Measurements from ENCODE around the gene PSEN1.

The PSEN1 gene

GRCh38 chr14:73266317-73266716, 130.0 kb downstream of the PSEN1 start:
- H3K9me2 ChIP-seq (replicated peaks; ENCODE audit: control insufficient read depth, low read length) = no peaks in the 10 kb centered on the region
- no peak overlapping the region for H3K27ac ChIP-seq (ENCODE audit: low read depth, low read length)
- H4K20me1 ChIP-seq (ENCODE audit: control insufficient read depth, insufficient read depth, low read depth, low read length) = no peaks in the 10 kb centered on the region
- H3K79me2 ChIP-seq (ENCODE audit: control insufficient read depth, low read length) = no peaks in the 10 kb centered on the region
- H3K4me3 ChIP-seq (ENCODE audit: low read length) = no peak overlapping the region
- 0 out of 2 replicates have a peak, but pooled peaks cover 3% of the 10 kb centered on the region for H3F3A ChIP-seq (ENCODE audit: control insufficient read depth, insufficient read depth)
- H3K4me2 ChIP-seq (ENCODE audit: low read length) = no peak overlapping the region
- H3K36me3 ChIP-seq (ENCODE audit: control insufficient read depth, low read length) = no peaks in the 10 kb centered on the region
- TF ChIP-seq CTCF (IDR thresholded peaks at IDR 0.05; ENCODE audit: low read depth, low read length, poor library complexity, severe bottlenecking) = no peak
- no peak for TF ChIP-seq EZH2phosphoT487 (IDR thresholded peaks at IDR 0.05; ENCODE audit: borderline replicate concordance, low read length)
- H3K27me3 ChIP-seq (ENCODE audit: control insufficient read depth, low read length) = no peaks in the 10 kb centered on the region
- no peaks in the 10 kb centered on the region for H3K9me3 ChIP-seq (ENCODE audit: control insufficient read depth, insufficient read depth, low read length)
- peaks cover 16% of the 10 kb centered on the region for H3K4me1 ChIP-seq (ENCODE audit: control insufficient read depth, low read length)

- TF ChIP-seq CTCF (IDR thresholded peaks at IDR 0.05; ENCODE audit: low read depth, low read length, poor library complexity, severe bottlenecking) (no peak), EZH2phosphoT487 (IDR thresholded peaks at IDR 0.05; ENCODE audit: borderline replicate concordance, low read length) (no peak)
- Histone ChIP-seq H3K27ac (ENCODE audit: low read depth, low read length) (no peak overlapping the region), H4K20me1 (ENCODE audit: control insufficient read depth, insufficient read depth, low read depth, low read length) (no peaks in the 10 kb centered on the region), H3K9me3 (ENCODE audit: control insufficient read depth, insufficient read depth, low read length) (no peaks in the 10 kb centered on the region), H3K27me3 (ENCODE audit: control insufficient read depth, low read length) (no peaks in the 10 kb centered on the region), H3F3A (ENCODE audit: control insufficient read depth, insufficient read depth) (0 out of 2 replicates have a peak, but pooled peaks cover 8% of the 10 kb centered on the region), H3K4me1 (ENCODE audit: control insufficient read depth, low read length) (peaks cover 16% of the 10 kb centered on the region), H3K4me2 (ENCODE audit: low read length) (no peak overlapping the region), H3K36me3 (ENCODE audit: control insufficient read depth, low read length) (no peaks in the 10 kb centered on the region), H3K79me2 (ENCODE audit: control insufficient read depth, low read length) (no peaks in the 10 kb centered on the region), H3K9me2 (replicated peaks; ENCODE audit: control insufficient read depth, low read length) (no peaks in the 10 kb centered on the region), H3K4me3 (ENCODE audit: low read length) (no peak overlapping the region)
Observed at GRCh38 chr14:73267474-73267873, 131.2 kb downstream of the PSEN1 start.

- H3K36me3 ChIP-seq (ENCODE audit: control insufficient read depth, low read length) = peaks cover 14% of the 10 kb centered on the region
- H3K4me1 ChIP-seq (ENCODE audit: control insufficient read depth, low read length) = peaks cover 31% of the 10 kb centered on the region
- no peaks in the 10 kb centered on the region for H3K27me3 ChIP-seq (ENCODE audit: control insufficient read depth, low read length)
- peak overlapping the region; percentile 87 for H3K4me2 ChIP-seq (ENCODE audit: low read length)
- no peak overlapping the region for H3K27ac ChIP-seq (ENCODE audit: low read depth, low read length)
- H3K79me2 ChIP-seq (ENCODE audit: control insufficient read depth, low read length) = no peaks in the 10 kb centered on the region
- H3K9me3 ChIP-seq (ENCODE audit: control insufficient read depth, insufficient read depth, low read length) = no peaks in the 10 kb centered on the region
- H4K20me1 ChIP-seq (ENCODE audit: control insufficient read depth, insufficient read depth, low read depth, low read length) = no peaks in the 10 kb centered on the region
- 0 out of 2 replicates have a peak, but pooled peaks cover 11% of the 10 kb centered on the region for H3F3A ChIP-seq (ENCODE audit: control insufficient read depth, insufficient read depth)
- H3K9me2 ChIP-seq (replicated peaks; ENCODE audit: control insufficient read depth, low read length) = no peaks in the 10 kb centered on the region
- peak overlapping the region; percentile 70 for H3K4me3 ChIP-seq (ENCODE audit: low read length)
- TF ChIP-seq EZH2phosphoT487 (IDR thresholded peaks at IDR 0.05; ENCODE audit: borderline replicate concordance, low read length) (no peak), CTCF (IDR thresholded peaks at IDR 0.05; ENCODE audit: low read depth, low read length, poor library complexity, severe bottlenecking) (no peak)
Observed at GRCh38 chr14:73269729-73270531, 133.6 kb downstream of the PSEN1 start.
